B cell (primary cell): ENCODE measurements around the gene PAM16.

Experiments
- EZH2 ChIP-seq: IDR thresholded peaks from 2 replicates; pipeline ENCODE4 v1.6.1; 2012; ENCODE audit warnings: borderline replicate concordance, low read depth, mild to moderate bottlenecking, moderate library complexity, low read length; ENCODE audit not compliant: insufficient read depth, poor library complexity, severe bottlenecking
- TF ChIP-seq, protein P1 (sequence below): fragments of 200-600 bp; IDR thresholded peaks from one replicate; pipeline ENCODE4 v1.8.0; 2022; ENCODE audit warnings: antibody characterized with exemption, mild to moderate bottlenecking

- TF ChIP-seq, protein P1, sequence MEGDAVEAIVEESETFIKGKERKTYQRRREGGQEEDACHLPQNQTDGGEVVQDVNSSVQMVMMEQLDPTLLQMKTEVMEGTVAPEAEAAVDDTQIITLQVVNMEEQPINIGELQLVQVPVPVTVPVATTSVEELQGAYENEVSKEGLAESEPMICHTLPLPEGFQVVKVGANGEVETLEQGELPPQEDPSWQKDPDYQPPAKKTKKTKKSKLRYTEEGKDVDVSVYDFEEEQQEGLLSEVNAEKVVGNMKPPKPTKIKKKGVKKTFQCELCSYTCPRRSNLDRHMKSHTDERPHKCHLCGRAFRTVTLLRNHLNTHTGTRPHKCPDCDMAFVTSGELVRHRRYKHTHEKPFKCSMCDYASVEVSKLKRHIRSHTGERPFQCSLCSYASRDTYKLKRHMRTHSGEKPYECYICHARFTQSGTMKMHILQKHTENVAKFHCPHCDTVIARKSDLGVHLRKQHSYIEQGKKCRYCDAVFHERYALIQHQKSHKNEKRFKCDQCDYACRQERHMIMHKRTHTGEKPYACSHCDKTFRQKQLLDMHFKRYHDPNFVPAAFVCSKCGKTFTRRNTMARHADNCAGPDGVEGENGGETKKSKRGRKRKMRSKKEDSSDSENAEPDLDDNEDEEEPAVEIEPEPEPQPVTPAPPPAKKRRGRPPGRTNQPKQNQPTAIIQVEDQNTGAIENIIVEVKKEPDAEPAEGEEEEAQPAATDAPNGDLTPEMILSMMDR = no peak
- TF ChIP-seq EZH2 = no peak
Measured at GRCh38 chr16:4370570-4371356, 19.6 kb upstream of the PAM16 start.
